ENCODE results near the gene LASP1NB.
"Not testable (repeated sequence)": the region's sequence is repeated elsewhere in the genome, so short reads cannot be mapped to it uniquely, and the experiment has no call there.

LASP1NB gene

DNA sequence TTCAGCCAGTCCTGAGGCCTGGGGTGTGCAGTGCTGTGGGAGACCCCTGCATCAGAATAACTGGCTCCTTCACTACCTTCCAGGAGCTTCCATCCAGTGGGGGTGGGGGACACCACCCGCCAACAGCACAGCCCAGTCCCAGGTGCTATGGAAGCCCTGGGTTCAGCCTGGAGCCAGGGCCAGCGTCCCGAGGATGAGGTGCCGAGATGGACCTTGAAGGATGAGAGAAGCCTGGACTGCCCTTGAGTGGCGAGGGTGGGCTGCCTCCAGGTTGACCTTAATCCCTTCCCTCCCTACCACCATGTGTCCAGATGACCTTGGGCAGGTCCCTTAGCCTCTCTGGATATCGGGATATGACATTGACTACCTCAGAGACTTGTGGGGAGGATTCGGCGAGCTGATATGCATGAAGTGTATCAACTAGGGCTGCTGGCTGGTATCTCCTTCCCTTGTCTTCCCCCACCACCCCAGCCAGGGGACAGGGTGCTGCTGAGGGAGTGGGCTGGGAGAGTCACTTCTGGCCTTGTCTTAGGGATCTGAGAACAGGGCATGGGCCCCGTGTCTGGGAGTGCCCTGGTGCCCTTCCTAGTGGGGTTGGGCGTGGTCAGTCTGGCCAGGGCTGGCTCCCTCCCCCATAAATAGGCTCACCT, 14.2 kb upstream of the LASP1NB start:
- H3K36me3 Mint-ChIP-seq: no peaks in the 10 kb centered on the region
- no peaks in the 10 kb centered on the region for H3K9me3 Mint-ChIP-seq
- Histone ChIP-seq H3K27me3 (ENCODE audit: control insufficient read depth, insufficient read depth, low read length) (no peaks in the 10 kb centered on the region), H3K4me3 (ENCODE audit: low read length) (no peak overlapping the region), H3K9me3 (ENCODE audit: control insufficient read depth, insufficient read depth, low read length) (no peaks in the 10 kb centered on the region), H3K27ac (ENCODE audit: low read length) (no peak overlapping the region), H3K36me3 (ENCODE audit: control insufficient read depth, insufficient read depth, low read length) (peaks cover 47% of the 10 kb centered on the region), H3K4me1 (ENCODE audit: control insufficient read depth, insufficient read depth, low read length) (peaks cover 90% of the 10 kb centered on the region)
- 95% methylated on average over 9 of the region's 10 CpGs for WGBS (ENCODE audit: insufficient coverage)
- no peak overlapping the region for H3K4me3 Mint-ChIP-seq
- no peaks in the 10 kb centered on the region for H3K27me3 Mint-ChIP-seq (ENCODE audit: low read depth in 2 of 2)
- TF ChIP-seq CTCF (IDR thresholded peaks at IDR 0.05): no peak
- DNase-seq: peak in 1 of 2 donors; percentile 14
- peaks cover 50 to 75% of the 10 kb centered on the region in 2 donors for H3K4me1 Mint-ChIP-seq
- peak overlapping the region; percentile 81 to 84 for H3K27ac Mint-ChIP-seq
- intact Hi-C loops (cut with micrococcal nuclease): no loop called here
- no peak for ATAC-seq

DNA sequence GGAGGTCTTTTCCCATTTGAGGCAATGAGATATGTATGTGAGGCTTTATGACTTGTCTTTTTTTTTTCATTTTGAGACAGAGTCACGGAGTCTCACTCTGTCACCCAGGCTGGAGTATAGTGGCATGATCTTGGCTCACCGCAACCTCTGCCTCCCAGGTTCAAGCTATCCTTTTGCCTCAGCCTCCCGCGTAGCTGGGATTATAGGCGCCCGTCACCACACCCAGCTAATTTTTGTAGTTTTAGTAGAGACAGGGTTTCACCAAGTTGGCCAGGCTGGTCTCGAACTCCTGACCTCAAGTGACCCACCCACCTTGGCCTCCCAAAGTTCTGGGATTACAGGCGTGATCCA, 13.7 kb upstream of the LASP1NB start:
- H3K27me3 Mint-ChIP-seq (ENCODE audit: low read depth in 2 of 2); H3K27ac ChIP-seq (ENCODE audit: low read length); H3K36me3 Mint-ChIP-seq; H3K4me3 ChIP-seq (ENCODE audit: low read length); H3K9me3 ChIP-seq (ENCODE audit: control insufficient read depth, insufficient read depth, low read length); ATAC-seq; intact Hi-C loops (cut with micrococcal nuclease); H3K4me3 Mint-ChIP-seq; H3K9me3 Mint-ChIP-seq; H3K27me3 ChIP-seq (ENCODE audit: control insufficient read depth, insufficient read depth, low read length): not testable (repeated sequence)
- H3K4me1 ChIP-seq (ENCODE audit: control insufficient read depth, insufficient read depth, low read length): peaks cover 85% of the 10 kb centered on the region
- H3K36me3 ChIP-seq (ENCODE audit: control insufficient read depth, insufficient read depth, low read length): peaks cover 47% of the 10 kb centered on the region
- 97% methylated on average over 8 of the region's 8 CpGs for WGBS (ENCODE audit: insufficient coverage)
- peaks cover 49 to 73% of the 10 kb centered on the region in 2 donors for H3K4me1 Mint-ChIP-seq
- DNase-seq: peak in 1 of 2 donors; percentile 3
- H3K27ac Mint-ChIP-seq: peak overlapping the region; percentile 81 to 84

DNA sequence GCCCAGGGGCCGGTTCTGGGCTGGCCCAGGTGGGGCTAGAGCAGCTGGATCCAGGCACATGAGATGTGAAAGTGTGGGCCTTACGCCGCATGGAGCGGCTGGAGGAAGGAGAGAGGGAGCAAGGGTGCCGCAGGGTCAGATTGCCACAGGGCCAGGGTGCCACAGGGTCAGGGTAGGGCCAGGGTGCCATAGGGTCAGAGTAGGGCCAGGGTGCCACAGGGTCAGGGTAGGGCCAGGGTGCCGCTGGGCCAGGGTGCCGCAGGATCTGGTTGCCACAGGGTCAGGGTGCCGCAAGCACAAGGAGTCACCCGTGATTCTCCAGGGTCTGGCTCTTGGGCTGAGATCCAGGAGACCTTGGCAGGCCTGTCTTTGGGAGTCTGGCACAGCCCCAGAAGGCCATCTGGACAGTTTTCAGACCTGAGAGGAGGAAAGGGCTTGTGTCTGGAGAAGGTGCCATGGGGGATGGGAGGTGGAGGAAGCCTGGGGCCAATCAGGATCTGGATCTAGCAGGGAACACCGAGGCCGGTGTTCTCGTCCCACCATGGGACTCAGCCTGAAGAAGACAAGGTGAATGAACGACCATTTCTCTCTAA, 13.1 kb upstream of the LASP1NB start:
- Mint-ChIP-seq H3K36me3 (no peaks in the 10 kb centered on the region), H3K4me1 (peaks cover 49 to 73% of the 10 kb centered on the region in 2 donors), H3K27me3 (ENCODE audit: low read depth in 2 of 2) (no peaks in the 10 kb centered on the region), H3K27ac (peak overlapping the region; percentile 81 to 84), H3K4me3 (peak overlapping the region; percentile 57), H3K9me3 (no peaks in the 10 kb centered on the region)
- ATAC-seq (no peak), DNase-seq (peak; percentile 2 to 14)
- Histone ChIP-seq H3K4me1 (ENCODE audit: control insufficient read depth, insufficient read depth, low read length) (peaks cover 78% of the 10 kb centered on the region), H3K36me3 (ENCODE audit: control insufficient read depth, insufficient read depth, low read length) (peaks cover 53% of the 10 kb centered on the region), H3K27ac (ENCODE audit: low read length) (peak overlapping the region; percentile 36), H3K9me3 (ENCODE audit: control insufficient read depth, insufficient read depth, low read length) (no peaks in the 10 kb centered on the region), H3K27me3 (ENCODE audit: control insufficient read depth, insufficient read depth, low read length) (no peaks in the 10 kb centered on the region), H3K4me3 (ENCODE audit: low read length) (no peak overlapping the region)
- 96% methylated on average over 13 of the region's 13 CpGs for WGBS (ENCODE audit: insufficient coverage)
- intact Hi-C loops (cut with micrococcal nuclease): no loop called here
- no peak for TF ChIP-seq CTCF (IDR thresholded peaks at IDR 0.05)

DNA sequence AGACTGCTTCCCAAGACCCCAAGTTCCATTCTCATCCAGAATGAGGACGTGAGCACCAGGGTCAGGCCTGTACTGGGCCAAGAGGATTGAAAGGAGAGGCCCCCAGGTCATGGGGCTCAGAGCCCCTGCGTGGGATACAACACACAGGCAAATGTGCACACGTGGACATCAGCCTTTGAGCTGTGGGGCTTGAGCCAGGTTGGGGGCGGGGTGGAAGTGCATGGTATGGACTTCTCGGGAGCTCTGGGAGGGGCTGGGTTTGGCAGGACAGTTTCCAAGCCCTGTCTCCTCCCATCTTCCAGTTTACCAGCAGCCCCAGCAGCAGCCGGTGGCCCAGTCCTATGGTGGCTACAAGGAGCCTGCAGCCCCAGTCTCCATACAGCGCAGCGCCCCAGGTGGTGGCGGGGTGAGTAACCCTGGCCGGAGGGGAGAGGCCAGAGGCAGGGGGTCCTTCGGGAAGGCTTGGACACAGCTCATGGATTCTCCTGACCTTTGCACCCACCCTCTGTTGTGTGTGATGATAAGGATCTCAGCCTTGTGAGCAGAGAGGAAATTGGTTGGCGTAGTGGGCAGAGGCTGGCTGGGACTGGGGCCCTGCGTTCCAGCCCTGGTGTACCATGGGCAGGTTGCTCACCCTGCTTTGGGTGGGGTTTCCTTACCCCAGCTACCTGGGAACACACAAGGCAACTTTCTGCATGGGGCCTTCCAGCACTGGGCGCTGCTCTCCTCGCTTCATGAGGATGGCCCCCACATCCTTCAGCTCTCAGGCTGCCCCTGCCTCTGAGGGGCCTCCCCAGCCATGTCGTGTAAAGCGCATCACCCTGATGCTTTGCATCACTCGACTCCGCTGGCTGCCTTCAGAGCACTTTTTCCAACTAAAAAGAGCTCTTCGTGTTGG, 10.4 kb upstream of the LASP1NB start:
- Mint-ChIP-seq H3K4me3 (peak overlapping the region; percentile 52), H3K27me3 (ENCODE audit: low read depth in 2 of 2) (no peaks in the 10 kb centered on the region), H3K36me3 (no peaks in the 10 kb centered on the region), H3K9me3 (no peaks in the 10 kb centered on the region), H3K27ac (peak overlapping the region; percentile 81 to 84), H3K4me1 (peaks cover 45 to 74% of the 10 kb centered on the region in 2 donors)
- no peaks in the 10 kb centered on the region for H3K9me3 ChIP-seq (ENCODE audit: control insufficient read depth, insufficient read depth, low read length)
- no peak for TF ChIP-seq CTCF (IDR thresholded peaks at IDR 0.05)
- no peak overlapping the region for H3K4me3 ChIP-seq (ENCODE audit: low read length)
- intact Hi-C loops (cut with micrococcal nuclease): no loop called here
- ATAC-seq (no peak), DNase-seq (peak in 1 of 2 donors; percentile 13)
- peaks cover 68% of the 10 kb centered on the region for H3K36me3 ChIP-seq (ENCODE audit: control insufficient read depth, insufficient read depth, low read length)
- 88% methylated on average over 20 of the region's 20 CpGs for WGBS (ENCODE audit: insufficient coverage)
- peaks cover 54% of the 10 kb centered on the region for H3K4me1 ChIP-seq (ENCODE audit: control insufficient read depth, insufficient read depth, low read length)
- no peak overlapping the region for H3K27ac ChIP-seq (ENCODE audit: low read length)
- H3K27me3 ChIP-seq (ENCODE audit: control insufficient read depth, insufficient read depth, low read length): no peaks in the 10 kb centered on the region

All from natural killer cell (primary cell).